HEK293T (cell line): ENCODE measurements around the gene MYZAP.

Experiments
- CTCF ChIA-PET: fragments of 350-600 bp; formaldehyde crosslinking; extraction: SDS; loops from one replicate; lab custom pipeline; 2021; ENCODE audit warnings: antibody characterized with exemption, inconsistent platforms; lab: Yijun Ruan, JAX
- POLR2A ChIA-PET: fragments of 350-600 bp; formaldehyde crosslinking; extraction: SDS; loops from one replicate; lab custom pipeline; 2020; ENCODE audit warnings: antibody characterized with exemption, inconsistent platforms; lab: Yijun Ruan, JAX
- DNase-seq: peaks from one replicate; pipeline ENCODE4 v3.0.0; 2012; ENCODE audit warnings: mixed read lengths; ENCODE audit errors: extremely low spot score
- ARNT ChIP-seq: fragments of 450-650 bp; IDR thresholded peaks from 2 replicates; pipeline ENCODE4 v1.6.1; 2017; ENCODE audit warnings: mild to moderate bottlenecking
- BHLHE40 ChIP-seq: fragments of 450-650 bp; IDR thresholded peaks from 2 replicates; pipeline ENCODE4 v1.6.1; 2016; ENCODE audit warnings: mild to moderate bottlenecking, moderate library complexity, borderline replicate concordance
- CTBP1 ChIP-seq: fragments of 450-650 bp; IDR thresholded peaks from 2 replicates; pipeline ENCODE4 v1.6.1; 2016; ENCODE audit warnings: borderline replicate concordance
- ELF4 ChIP-seq: fragments of 450-650 bp; IDR thresholded peaks from 2 replicates; pipeline ENCODE4 v1.6.1; 2017; ENCODE audit warnings: antibody characterized with exemption
- FOXA1 ChIP-seq: fragments of 450-650 bp; IDR thresholded peaks from 2 replicates; pipeline ENCODE4 v1.6.1; 2016; ENCODE audit warnings: mild to moderate bottlenecking
- FOXK2 ChIP-seq: fragments of 450-650 bp; IDR thresholded peaks from 2 replicates; pipeline ENCODE4 v1.6.1; 2016; ENCODE audit warnings: mild to moderate bottlenecking
- FOXM1 ChIP-seq: fragments of 450-650 bp; IDR thresholded peaks from 2 replicates; pipeline ENCODE4 v1.6.1; 2017; ENCODE audit warnings: mild to moderate bottlenecking, borderline replicate concordance
- HDGF ChIP-seq: fragments of 450-650 bp; IDR thresholded peaks from 2 replicates; pipeline ENCODE4 v1.6.1; 2017; ENCODE audit warnings: antibody characterized with exemption, borderline replicate concordance
- L3MBTL2 ChIP-seq: fragments of 450-650 bp; conservative IDR thresholded peaks from 2 replicates; pipeline ENCODE4 v1.6.1; 2016; ENCODE audit warnings: mild to moderate bottlenecking
- LEF1 ChIP-seq: fragments of 450-650 bp; IDR thresholded peaks from 2 replicates; pipeline ENCODE4 v1.6.1; 2017; ENCODE audit warnings: mild to moderate bottlenecking, borderline replicate concordance
- NFRKB ChIP-seq: fragments of 450-650 bp; IDR thresholded peaks from 2 replicates; pipeline ENCODE4 v1.6.1; 2016; ENCODE audit warnings: mild to moderate bottlenecking, moderate library complexity
- PKNOX1 ChIP-seq: fragments of 450-650 bp; IDR thresholded peaks from 2 replicates; pipeline ENCODE4 v1.6.1; 2016
- SP1 ChIP-seq: fragments of 450-650 bp; IDR thresholded peaks from 2 replicates; pipeline ENCODE4 v1.6.1; 2017
- SUZ12 ChIP-seq: fragments of 450-650 bp; IDR thresholded peaks from 2 replicates; pipeline ENCODE4 v1.6.1; 2016; ENCODE audit warnings: mild to moderate bottlenecking
- TARDBP ChIP-seq: fragments of 450-650 bp; IDR thresholded peaks from 2 replicates; pipeline ENCODE4 v1.6.1; 2016
- ZNF384 ChIP-seq: fragments of 450-650 bp; IDR thresholded peaks from 2 replicates; pipeline ENCODE4 v1.6.1; 2016

Gene MYZAP

GRCh38 chr15:57640930-57641682, 49.4 kb downstream of the MYZAP start:
- TF ChIP-seq HDGF (no peak), FOXK2 (no peak), PKNOX1 (no peak), SP1 (no peak), LEF1 (no peak), NFRKB (no peak), FOXM1 (no peak), CTBP1 (no peak), SUZ12 (no peak), ELF4 (no peak), L3MBTL2 (no peak), ZNF384 (no peak)
- CTCF ChIA-PET, result no interaction called here
- POLR2A ChIA-PET, result no interaction called here
- DNase-seq, result peak; percentile 24

- CTCF ChIA-PET, result interaction anchor here (0.7 kb wide), 1 partner anchor 1168 kb away, joined by 4 read pairs; no protein-coding TSS in a partner anchor
- TF ChIP-seq PKNOX1 (no peak), HDGF (no peak), CTBP1 (no peak), ZNF384 (no peak), LEF1 (no peak), NFRKB (no peak), ELF4 (no peak), TARDBP (no peak), SP1 (no peak), BHLHE40 (no peak), FOXM1 (no peak), FOXA1 (no peak), SUZ12 (no peak), FOXK2 (no peak), L3MBTL2 (no peak), ARNT (no peak)
- POLR2A ChIA-PET, result no interaction called here
- no peak for DNase-seq
Observed at GRCh38 chr15:57643826-57644225, 52.1 kb downstream of the MYZAP start.

- TF ChIP-seq ELF4 (no peak), FOXA1 (no peak), ARNT (no peak), HDGF (no peak), ZNF384 (no peak), CTBP1 (no peak), LEF1 (no peak), FOXM1 (no peak), L3MBTL2 (no peak), NFRKB (no peak), SUZ12 (no peak), FOXK2 (no peak), PKNOX1 (no peak), SP1 (no peak)
- POLR2A ChIA-PET, result no interaction called here
- CTCF ChIA-PET, result interaction anchor here (0.6 kb wide), 1 partner anchor 11 kb away, joined by 3 read pairs; no protein-coding TSS in a partner anchor
- DNase-seq, result no peak
Observed at GRCh38 chr15:57646087-57646486, 54.4 kb downstream of the MYZAP start.

GRCh38 chr15:57647071-57647790, 55.5 kb downstream of the MYZAP start:
- ChIA-PET CTCF (no interaction called here), POLR2A (no interaction called here)
- DNase-seq, result no peak
- no peak for TF ChIP-seq ARNT
- no peak for TF ChIP-seq LEF1
- TF ChIP-seq SP1, result no peak

GRCh38 chr15:57647791-57648130, 56.1 kb downstream of the MYZAP start:
- TF ChIP-seq ZNF384, result no peak
- no peak for TF ChIP-seq LEF1
- TF ChIP-seq NFRKB, result no peak
- TF ChIP-seq ELF4, result no peak
- no peak for TF ChIP-seq FOXM1
- ChIA-PET POLR2A (no interaction called here), CTCF (no interaction called here)
- DNase-seq, result no peak

- POLR2A ChIA-PET, result no interaction called here
- TF ChIP-seq HDGF (no peak), FOXM1 (no peak), FOXK2 (no peak), NFRKB (no peak), CTBP1 (no peak), L3MBTL2 (no peak), ELF4 (no peak), LEF1 (no peak), PKNOX1 (no peak), FOXA1 (no peak), ARNT (no peak), BHLHE40 (no peak), ZNF384 (no peak), SUZ12 (no peak), TARDBP (no peak), SP1 (no peak)
- CTCF ChIA-PET, result no interaction called here
- DNase-seq, result no peak
Observed at GRCh38 chr15:57649138-57649537, 57.4 kb downstream of the MYZAP start.
